ENCODE results near the gene TECPR2.

Gene TECPR2

GRCh38 chr14:102418853-102419240 is 56.1 kb downstream of the TECPR2 start:
- TF ChIP-seq EZH2phosphoT487 (IDR thresholded peaks at IDR 0.05; ENCODE audit: borderline replicate concordance, low read length), result no peak
- TF ChIP-seq CTCF (IDR thresholded peaks at IDR 0.05; ENCODE audit: low read depth, low read length, poor library complexity, severe bottlenecking), result no peak
- Histone ChIP-seq H3K4me2 (ENCODE audit: low read length) (no peak overlapping the region), H3K9me2 (replicated peaks; ENCODE audit: control insufficient read depth, low read length) (no peaks in the 10 kb centered on the region), H3K27me3 (ENCODE audit: control insufficient read depth, low read length) (no peaks in the 10 kb centered on the region), H3K27ac (ENCODE audit: low read depth, low read length) (no peak overlapping the region), H3K4me1 (ENCODE audit: control insufficient read depth, low read length) (no peaks in the 10 kb centered on the region), H3K36me3 (ENCODE audit: control insufficient read depth, low read length) (no peaks in the 10 kb centered on the region), H3F3A (ENCODE audit: control insufficient read depth, insufficient read depth) (no peaks in the 10 kb centered on the region), H3K9me3 (ENCODE audit: control insufficient read depth, insufficient read depth, low read length) (no peaks in the 10 kb centered on the region), H3K79me2 (ENCODE audit: control insufficient read depth, low read length) (no peaks in the 10 kb centered on the region), H4K20me1 (ENCODE audit: control insufficient read depth, insufficient read depth, low read depth, low read length) (no peaks in the 10 kb centered on the region), H3K4me3 (ENCODE audit: low read length) (no peak overlapping the region)

- no peaks in the 10 kb centered on the region for H3K4me1 ChIP-seq (ENCODE audit: control insufficient read depth, low read length)
- no peak overlapping the region for H3K27ac ChIP-seq (ENCODE audit: low read depth, low read length)
Observed at GRCh38 chr14:102419276-102419675, 56.5 kb downstream of the TECPR2 start.

GRCh38 chr14:102419716-102420115 is 57.0 kb downstream of the TECPR2 start:
- no peak for TF ChIP-seq EZH2phosphoT487 (IDR thresholded peaks at IDR 0.05; ENCODE audit: borderline replicate concordance, low read length)
- TF ChIP-seq CTCF (IDR thresholded peaks at IDR 0.05; ENCODE audit: low read depth, low read length, poor library complexity, severe bottlenecking), result no peak
- no peaks in the 10 kb centered on the region for H3K27me3 ChIP-seq (ENCODE audit: control insufficient read depth, low read length)
- H3K79me2 ChIP-seq (ENCODE audit: control insufficient read depth, low read length), result no peaks in the 10 kb centered on the region
- H4K20me1 ChIP-seq (ENCODE audit: control insufficient read depth, insufficient read depth, low read depth, low read length), result no peaks in the 10 kb centered on the region
- H3K4me2 ChIP-seq (ENCODE audit: low read length), result no peak overlapping the region
- H3K27ac ChIP-seq (ENCODE audit: low read depth, low read length), result no peak overlapping the region
- H3F3A ChIP-seq (ENCODE audit: control insufficient read depth, insufficient read depth), result no peaks in the 10 kb centered on the region
- no peak overlapping the region for H3K4me3 ChIP-seq (ENCODE audit: low read length)
- H3K9me2 ChIP-seq (replicated peaks; ENCODE audit: control insufficient read depth, low read length), result no peaks in the 10 kb centered on the region
- H3K9me3 ChIP-seq (ENCODE audit: control insufficient read depth, insufficient read depth, low read length), result no peaks in the 10 kb centered on the region
- no peaks in the 10 kb centered on the region for H3K36me3 ChIP-seq (ENCODE audit: control insufficient read depth, low read length)
- no peaks in the 10 kb centered on the region for H3K4me1 ChIP-seq (ENCODE audit: control insufficient read depth, low read length)

More at GRCh38 chr14:102419276-102419675, 56.5 kb downstream of the TECPR2 start:
- Histone ChIP-seq H3F3A (ENCODE audit: control insufficient read depth, insufficient read depth) (no peaks in the 10 kb centered on the region), H3K9me2 (replicated peaks; ENCODE audit: control insufficient read depth, low read length) (no peaks in the 10 kb centered on the region), H3K4me2 (ENCODE audit: low read length) (no peak overlapping the region), H3K79me2 (ENCODE audit: control insufficient read depth, low read length) (no peaks in the 10 kb centered on the region), H3K9me3 (ENCODE audit: control insufficient read depth, insufficient read depth, low read length) (no peaks in the 10 kb centered on the region), H3K27me3 (ENCODE audit: control insufficient read depth, low read length) (no peaks in the 10 kb centered on the region), H3K4me3 (ENCODE audit: low read length) (no peak overlapping the region), H3K36me3 (ENCODE audit: control insufficient read depth, low read length) (no peaks in the 10 kb centered on the region), H4K20me1 (ENCODE audit: control insufficient read depth, insufficient read depth, low read depth, low read length) (no peaks in the 10 kb centered on the region)
- TF ChIP-seq EZH2phosphoT487 (IDR thresholded peaks at IDR 0.05; ENCODE audit: borderline replicate concordance, low read length) (no peak), CTCF (IDR thresholded peaks at IDR 0.05; ENCODE audit: low read depth, low read length, poor library complexity, severe bottlenecking) (no peak)

All from DOHH2 (cell line).